Urinary bladder (tissue), 4 donors: Measurements from ENCODE around the gene FAM114A2. TPM values are rescaled to one million over a fixed set of nuclear protein-coding genes. Genes with fewer than 3 reads are reported as not detected.

ENCODE experiments used
- DNase-seq: peaks from one replicate; pipeline ENCODE4 v3.0.0-alpha.2; 2015; ENCODE audit errors: extremely low spot score
- H3K27ac ChIP-seq: one replicate; pipeline ENCODE4 v1.5.1; 2013; ENCODE audit warnings: low read depth, mild to moderate bottlenecking, moderate library complexity
- H3K36me3 ChIP-seq: one replicate; pipeline ENCODE4 v1.6.1; 2013; ENCODE audit warnings: mild to moderate bottlenecking, moderate library complexity; ENCODE audit not compliant: insufficient read depth
- H3K4me1 ChIP-seq: one replicate; pipeline ENCODE4 v1.6.1; 2013; ENCODE audit warnings: mild to moderate bottlenecking, moderate library complexity; ENCODE audit not compliant: insufficient read depth
- H3K4me3 ChIP-seq: one replicate; pipeline ENCODE4 v1.5.1; 2013; ENCODE audit warnings: low read depth, low read length
- WGBS: extraction: QIAGEN DNeasy Blood & Tissue Kit; methylation state at CpG from one replicate; pipeline ENCODE4 v1.1.7; 2013; 5-methylcytosine and 5-hydroxymethylcytosine counted together
- polyA plus RNA-seq: library from polyadenylated mRNA; stranded (reverse); fragments of 200-250 nt; gene quantifications from one replicate; pipeline ENCODE4 v1.2.3, GENCODE V29; 2013
- total RNA-seq: library from RNA; depleted of rRNA; stranded (reverse); fragments of >200 nt; gene quantifications from one replicate; pipeline ENCODE4 v1.2.3, GENCODE V29; 2014
- donor health status: healthy with polysubstance abuse.
- donor health status: healthy.

FAM114A2 gene
- total and polyA plus RNA-seq, 2 donors = 14.8 to 65.1 TPM

GRCh38 chr5:153991168-153991567, 47.5 kb downstream of the FAM114A2 start:
- Histone ChIP-seq H3K27ac (no peak overlapping the region), H3K4me1 (no peaks in the 10 kb centered on the region), H3K36me3 (no peaks in the 10 kb centered on the region), H3K4me3 (no peak overlapping the region)
- DNase-seq = no peak

DNA sequence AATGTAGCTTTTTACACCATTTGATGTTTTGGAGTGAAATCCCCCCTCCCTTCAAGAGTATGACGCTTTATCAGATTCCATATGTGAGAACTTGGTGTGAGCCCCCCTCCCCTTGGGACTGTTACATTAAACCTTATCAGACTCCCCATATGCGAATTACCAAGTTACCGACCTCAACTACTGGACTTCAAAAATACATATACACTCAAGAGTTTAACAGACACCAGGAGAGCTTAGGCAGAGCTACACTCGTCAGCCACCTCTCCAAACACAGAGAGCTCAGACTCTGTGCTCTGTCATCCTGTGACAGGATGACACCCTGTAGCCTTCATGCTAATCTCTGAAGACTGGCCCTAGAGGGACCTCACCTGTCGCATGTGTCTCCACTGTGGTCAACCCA, 50.2 kb downstream of the FAM114A2 start:
- Histone ChIP-seq H3K36me3 (no peaks in the 10 kb centered on the region), H3K4me1 (no peaks in the 10 kb centered on the region), H3K27ac (no peak overlapping the region), H3K4me3 (no peak overlapping the region)
- no peak for DNase-seq
- 82% methylated on average over 5 of the region's 5 CpGs for WGBS

DNA sequence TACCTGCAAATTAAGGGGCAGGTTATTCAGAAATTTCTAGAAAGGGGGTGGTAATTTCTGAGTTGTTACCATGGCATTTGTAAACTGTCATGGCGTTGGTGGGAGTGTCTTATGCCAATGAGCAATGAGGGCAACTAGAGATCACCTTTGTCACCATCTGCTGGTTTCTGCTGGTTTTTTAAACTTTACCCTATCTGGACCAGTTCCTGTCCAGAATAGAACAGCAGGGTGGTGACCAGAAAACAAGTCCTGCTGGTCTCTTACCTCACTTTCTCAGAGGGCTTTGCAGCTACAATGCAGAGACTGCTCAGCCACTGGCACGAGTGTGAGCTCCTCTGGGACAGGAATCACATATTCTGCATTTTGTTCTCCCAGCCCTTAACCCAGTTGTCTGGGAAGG, 51.4 kb downstream of the FAM114A2 start:
- no peaks in the 10 kb centered on the region for H3K4me1 ChIP-seq
- no peaks in the 10 kb centered on the region for H3K36me3 ChIP-seq
- H3K4me3 ChIP-seq = no peak overlapping the region
- DNase-seq = no peak
- no peak overlapping the region for H3K27ac ChIP-seq
- WGBS = 76% methylated on average over 2 of the region's 2 CpGs

DNA sequence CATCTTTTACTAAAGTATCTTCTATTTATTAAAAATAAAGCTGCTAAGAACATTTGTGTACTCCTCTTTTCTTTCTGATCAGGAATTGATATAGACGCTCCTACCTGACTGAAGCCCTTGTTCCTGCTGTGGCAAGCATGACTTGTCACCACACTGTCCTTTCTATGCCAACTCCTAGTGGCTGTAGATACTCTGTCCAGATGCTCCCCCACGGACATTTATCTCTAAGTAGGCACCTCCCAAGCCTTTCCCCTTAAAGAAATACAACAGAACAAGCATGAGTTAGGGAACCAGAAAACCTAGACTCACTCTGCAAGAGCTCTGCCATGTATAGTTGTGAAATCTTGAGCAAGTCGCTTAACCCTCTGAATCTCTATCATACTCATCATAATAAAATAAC, 53.2 kb downstream of the FAM114A2 start:
- Histone ChIP-seq H3K4me3 (no peak overlapping the region), H3K27ac (no peak overlapping the region), H3K4me1 (no peaks in the 10 kb centered on the region), H3K36me3 (no peaks in the 10 kb centered on the region)
- 65% methylated on average over 3 of the region's 3 CpGs for WGBS
- no peak for DNase-seq

- no peak for DNase-seq
- 72% methylated on average over 1 of the region's 1 CpG for WGBS
- Histone ChIP-seq H3K36me3 (no peaks in the 10 kb centered on the region), H3K4me3 (no peak overlapping the region), H3K4me1 (no peaks in the 10 kb centered on the region), H3K27ac (no peak overlapping the region)
Observed at GRCh38 chr5:153983885-153984284, 54.8 kb downstream of the FAM114A2 start.

DNA sequence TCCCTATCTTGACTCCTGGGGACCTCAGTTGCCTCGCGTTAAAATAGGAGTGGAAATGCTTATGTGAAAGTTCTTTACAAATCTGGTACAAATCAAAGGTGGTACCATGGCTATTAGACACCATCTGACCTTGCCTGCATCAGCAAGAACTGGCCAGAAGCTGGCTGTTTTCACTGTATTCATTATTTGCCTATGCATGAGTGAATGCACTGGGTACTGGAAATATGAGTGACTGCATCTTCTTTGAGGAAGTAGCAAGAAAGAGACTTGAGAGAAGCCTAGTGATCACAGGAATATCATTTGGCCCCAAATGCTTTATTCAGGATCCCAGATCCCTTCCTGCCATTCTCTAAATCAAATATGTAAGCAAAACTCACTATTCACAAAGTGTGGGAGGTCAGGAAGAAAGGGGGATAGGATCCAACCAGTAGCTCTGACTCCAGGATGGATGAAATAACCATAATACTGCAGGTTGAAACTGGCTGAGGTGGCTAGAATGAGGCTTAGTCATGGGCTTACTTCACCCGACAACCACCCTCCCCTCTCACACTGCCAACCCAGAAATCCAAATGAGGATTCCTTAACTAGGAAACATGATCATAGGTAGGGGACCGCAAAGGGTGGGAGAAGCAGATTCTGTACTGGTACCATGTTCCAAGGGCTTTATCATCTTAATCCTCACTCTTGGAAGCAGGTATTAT, 56.7 kb downstream of the FAM114A2 start:
- WGBS = 80% methylated on average over 4 of the region's 4 CpGs
- Histone ChIP-seq H3K36me3 (no peaks in the 10 kb centered on the region), H3K4me3 (no peak overlapping the region), H3K27ac (no peak overlapping the region), H3K4me1 (no peaks in the 10 kb centered on the region)
- no peak for DNase-seq

GRCh38 chr5:153979028-153979783, 59.5 kb downstream of the FAM114A2 start:
- Histone ChIP-seq H3K36me3 (no peaks in the 10 kb centered on the region), H3K4me3 (no peak overlapping the region), H3K4me1 (no peaks in the 10 kb centered on the region), H3K27ac (no peak overlapping the region)
- DNase-seq = no peak
- WGBS = 53% methylated on average over 4 of the region's 4 CpGs

- no peaks in the 10 kb centered on the region for H3K36me3 ChIP-seq
- H3K4me1 ChIP-seq = no peaks in the 10 kb centered on the region
- no peak overlapping the region for H3K4me3 ChIP-seq
Observed at GRCh38 chr5:153974813-153975163, 63.9 kb downstream of the FAM114A2 start.

GRCh38 chr5:153974131-153974812, 64.4 kb downstream of the FAM114A2 start:
- Histone ChIP-seq H3K4me1 (no peaks in the 10 kb centered on the region), H3K4me3 (no peak overlapping the region), H3K36me3 (no peaks in the 10 kb centered on the region), H3K27ac (no peak overlapping the region)
- WGBS = 17% methylated on average over 7 of the region's 7 CpGs
- DNase-seq = peak; percentile 18

More at GRCh38 chr5:153974813-153975163, 63.9 kb downstream of the FAM114A2 start:
- no peak overlapping the region for H3K27ac ChIP-seq
- no peak for DNase-seq

DNA sequence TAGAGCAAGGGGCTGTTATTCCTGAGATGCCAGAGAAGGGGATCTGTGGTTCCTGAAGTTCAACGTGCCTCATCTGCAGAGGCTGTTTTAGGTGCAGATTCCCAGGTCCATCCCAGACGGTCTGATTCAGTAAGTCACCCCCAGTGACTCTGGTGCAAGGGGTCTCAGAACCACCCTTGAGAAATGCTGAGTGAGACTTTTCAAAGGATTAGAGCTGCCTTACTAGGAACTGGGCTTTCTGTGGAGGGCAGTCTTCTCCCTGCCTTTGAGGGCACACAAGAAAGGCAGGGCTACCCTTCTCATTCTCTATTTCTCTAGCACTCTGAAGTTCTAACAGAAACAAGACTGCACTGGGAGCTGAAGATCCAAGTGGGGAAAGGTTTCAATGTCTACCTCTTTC, 66.5 kb downstream of the FAM114A2 start:
- no peak overlapping the region for H3K4me3 ChIP-seq
- no peaks in the 10 kb centered on the region for H3K36me3 ChIP-seq
- H3K27ac ChIP-seq = no peak overlapping the region
- no peak for DNase-seq
- no peaks in the 10 kb centered on the region for H3K4me1 ChIP-seq
- 62% methylated on average over 2 of the region's 2 CpGs for WGBS

- Histone ChIP-seq H3K27ac (no peak overlapping the region), H3K36me3 (no peaks in the 10 kb centered on the region), H3K4me3 (no peak overlapping the region), H3K4me1 (no peaks in the 10 kb centered on the region)
- no peak for DNase-seq
- 48% methylated on average over 3 of the region's 3 CpGs for WGBS
Observed at GRCh38 chr5:153970496-153970895, 68.2 kb downstream of the FAM114A2 start.

- 70% methylated on average over 3 of the region's 3 CpGs for WGBS
- no peak overlapping the region for H3K4me3 ChIP-seq
- H3K36me3 ChIP-seq = no peaks in the 10 kb centered on the region
- H3K4me1 ChIP-seq = no peaks in the 10 kb centered on the region
- H3K27ac ChIP-seq = no peak overlapping the region
- no peak for DNase-seq
Observed at GRCh38 chr5:153969563-153969895, 69.2 kb downstream of the FAM114A2 start.

GRCh38 chr5:153968761-153969562, 69.7 kb downstream of the FAM114A2 start:
- no peak for DNase-seq

More at GRCh38 chr5:153968761-153969562, 69.7 kb downstream of the FAM114A2 start:
- H3K27ac ChIP-seq = no peak overlapping the region
- H3K36me3 ChIP-seq = no peaks in the 10 kb centered on the region
- WGBS = 83% methylated on average over 10 of the region's 10 CpGs
- H3K4me1 ChIP-seq = no peaks in the 10 kb centered on the region
- H3K4me3 ChIP-seq = no peak overlapping the region
